Suprapubic skin (tissue), 4 donors: Measurements from ENCODE around the gene TMSB15C.
"Not testable (repeated sequence)": the region's sequence is repeated elsewhere in the genome, so short reads cannot be mapped to it uniquely, and the experiment has no call there.

ENCODE experiments used
- CTCF ChIP-seq, 2 donors: fragments of 200-600 bp in 1 of 2; fragments of 450-650 bp in 1 of 2; sonication (generic) in 1 of 2; IDR thresholded peaks; one replicate each; pipeline ENCODE4 v1.5.1; 2016 to 2019; ENCODE audit warnings: antibody characterized with exemption in 2 of 2, mild to moderate bottlenecking in 1 of 2, moderate library complexity in 1 of 2
- EP300 ChIP-seq: sonication (generic); formaldehyde crosslinking; IDR thresholded peaks from one replicate; pipeline ENCODE4 v1.6.1; 2017; ENCODE audit warnings: antibody characterized with exemption
- POLR2A ChIP-seq, 2 donors: fragments of 450-650 bp; IDR thresholded peaks; one replicate each; pipeline ENCODE4 v1.6.1; 2017; ENCODE audit warnings: antibody characterized with exemption in 2 of 2, mild to moderate bottlenecking in 2 of 2, moderate library complexity in 2 of 2
- POLR2AphosphoS5 ChIP-seq, 3 donors: sonication (generic); formaldehyde crosslinking; IDR thresholded peaks; one replicate each; pipeline ENCODE4 v1.6.1; 2017; ENCODE audit warnings: antibody characterized with exemption in 3 of 3

GRCh38 chrX:104110491-104111240 lies 34.6 kb upstream of the TMSB15C start:
- TF ChIP-seq CTCF (IDR thresholded peaks at IDR 0.05); POLR2A (IDR thresholded peaks at IDR 0.05); EP300; POLR2AphosphoS5 (IDR thresholded peaks at IDR 0.05): not testable (repeated sequence)
